ENCODE results near the gene SH3PXD2B.
"Not testable (repeated sequence)": the region's sequence is repeated elsewhere in the genome, so short reads cannot be mapped to it uniquely, and the experiment has no call there.

SH3PXD2B gene

GRCh38 chr5:172356047-172356446 is 98.3 kb downstream of the SH3PXD2B start:
- no peaks in the 10 kb centered on the region for H3K27me3 Mint-ChIP-seq
- no peaks in the 10 kb centered on the region for H3K4me1 Mint-ChIP-seq (ENCODE audit: low read depth)
- H3K36me3 Mint-ChIP-seq (ENCODE audit: low read depth): no peaks in the 10 kb centered on the region
- no peaks in the 10 kb centered on the region for H3K9me3 Mint-ChIP-seq
- H3K27ac Mint-ChIP-seq: no peak overlapping the region
- H3K4me3 Mint-ChIP-seq: no peak overlapping the region

GRCh38 chr5:172353846-172354245 is 100.5 kb downstream of the SH3PXD2B start:
- Mint-ChIP-seq H3K36me3 (ENCODE audit: low read depth) (no peaks in the 10 kb centered on the region), H3K9me3 (no peaks in the 10 kb centered on the region), H3K27me3 (no peaks in the 10 kb centered on the region), H3K4me1 (ENCODE audit: low read depth) (no peaks in the 10 kb centered on the region), H3K27ac (no peak overlapping the region), H3K4me3 (no peak overlapping the region)

- Mint-ChIP-seq H3K9me3 (no peaks in the 10 kb centered on the region), H3K27me3 (no peaks in the 10 kb centered on the region), H3K36me3 (ENCODE audit: low read depth) (no peaks in the 10 kb centered on the region), H3K4me3 (no peak overlapping the region), H3K27ac (no peak overlapping the region), H3K4me1 (ENCODE audit: low read depth) (no peaks in the 10 kb centered on the region)
Observed at GRCh38 chr5:172353271-172353812, 101.0 kb downstream of the SH3PXD2B start.

GRCh38 chr5:172352526-172352925 is 101.8 kb downstream of the SH3PXD2B start:
- H3K4me1 Mint-ChIP-seq (ENCODE audit: low read depth); H3K36me3 Mint-ChIP-seq (ENCODE audit: low read depth); H3K4me3 Mint-ChIP-seq; H3K27me3 Mint-ChIP-seq; H3K27ac Mint-ChIP-seq; H3K9me3 Mint-ChIP-seq: not testable (repeated sequence)

- Mint-ChIP-seq H3K4me1 (ENCODE audit: low read depth) (no peaks in the 10 kb centered on the region), H3K36me3 (ENCODE audit: low read depth) (no peaks in the 10 kb centered on the region), H3K9me3 (no peaks in the 10 kb centered on the region), H3K27ac (no peak overlapping the region), H3K4me3 (no peak overlapping the region), H3K27me3 (no peaks in the 10 kb centered on the region)
Observed at GRCh38 chr5:172351240-172351778, 103.0 kb downstream of the SH3PXD2B start.

- H3K27ac Mint-ChIP-seq: no peak overlapping the region
Observed at GRCh38 chr5:172350212-172351181, 103.8 kb downstream of the SH3PXD2B start.

GRCh38 chr5:172348733-172349132 is 105.6 kb downstream of the SH3PXD2B start:
- H3K4me3 Mint-ChIP-seq; H3K4me1 Mint-ChIP-seq (ENCODE audit: low read depth); H3K36me3 Mint-ChIP-seq (ENCODE audit: low read depth); H3K9me3 Mint-ChIP-seq; H3K27ac Mint-ChIP-seq; H3K27me3 Mint-ChIP-seq: not testable (repeated sequence)

More at GRCh38 chr5:172350212-172351181, 103.8 kb downstream of the SH3PXD2B start:
- Mint-ChIP-seq H3K36me3 (ENCODE audit: low read depth) (no peaks in the 10 kb centered on the region), H3K9me3 (no peaks in the 10 kb centered on the region), H3K27me3 (no peaks in the 10 kb centered on the region), H3K4me3 (no peak overlapping the region), H3K4me1 (ENCODE audit: low read depth) (no peaks in the 10 kb centered on the region)

- H3K36me3 Mint-ChIP-seq (ENCODE audit: low read depth): no peaks in the 10 kb centered on the region
- H3K27ac Mint-ChIP-seq: no peak overlapping the region
- H3K4me1 Mint-ChIP-seq (ENCODE audit: low read depth): no peaks in the 10 kb centered on the region
- H3K27me3 Mint-ChIP-seq: no peaks in the 10 kb centered on the region
- H3K9me3 Mint-ChIP-seq: no peaks in the 10 kb centered on the region
- no peak overlapping the region for H3K4me3 Mint-ChIP-seq
Observed at GRCh38 chr5:172348084-172348483, 106.2 kb downstream of the SH3PXD2B start.

GRCh38 chr5:172347496-172348052 is 106.8 kb downstream of the SH3PXD2B start:
- H3K27me3 Mint-ChIP-seq: no peaks in the 10 kb centered on the region
- no peaks in the 10 kb centered on the region for H3K4me1 Mint-ChIP-seq (ENCODE audit: low read depth)
- no peaks in the 10 kb centered on the region for H3K36me3 Mint-ChIP-seq (ENCODE audit: low read depth)
- H3K27ac Mint-ChIP-seq: no peak overlapping the region
- H3K9me3 Mint-ChIP-seq: no peaks in the 10 kb centered on the region
- H3K4me3 Mint-ChIP-seq: no peak overlapping the region

GRCh38 chr5:172345881-172346280 is 108.4 kb downstream of the SH3PXD2B start:
- no peaks in the 10 kb centered on the region for H3K9me3 Mint-ChIP-seq
- no peak overlapping the region for H3K4me3 Mint-ChIP-seq
- no peaks in the 10 kb centered on the region for H3K36me3 Mint-ChIP-seq (ENCODE audit: low read depth)
- no peaks in the 10 kb centered on the region for H3K4me1 Mint-ChIP-seq (ENCODE audit: low read depth)
- H3K27ac Mint-ChIP-seq: no peak overlapping the region
- no peaks in the 10 kb centered on the region for H3K27me3 Mint-ChIP-seq

GRCh38 chr5:172344855-172345409 is 109.4 kb downstream of the SH3PXD2B start:
- Mint-ChIP-seq H3K27ac (no peak overlapping the region), H3K4me3 (no peak overlapping the region), H3K36me3 (ENCODE audit: low read depth) (no peaks in the 10 kb centered on the region), H3K9me3 (no peaks in the 10 kb centered on the region), H3K4me1 (ENCODE audit: low read depth) (no peaks in the 10 kb centered on the region), H3K27me3 (no peaks in the 10 kb centered on the region)

- Mint-ChIP-seq H3K36me3 (ENCODE audit: low read depth) (no peaks in the 10 kb centered on the region), H3K27ac (no peak overlapping the region), H3K27me3 (no peaks in the 10 kb centered on the region), H3K9me3 (no peaks in the 10 kb centered on the region), H3K4me1 (ENCODE audit: low read depth) (no peaks in the 10 kb centered on the region), H3K4me3 (no peak overlapping the region)
Observed at GRCh38 chr5:172343741-172344140, 110.6 kb downstream of the SH3PXD2B start.

GRCh38 chr5:172342918-172343317 is 111.4 kb downstream of the SH3PXD2B start:
- no peaks in the 10 kb centered on the region for H3K9me3 Mint-ChIP-seq
- no peaks in the 10 kb centered on the region for H3K27me3 Mint-ChIP-seq
- H3K27ac Mint-ChIP-seq: no peak overlapping the region
- H3K4me1 Mint-ChIP-seq (ENCODE audit: low read depth): no peaks in the 10 kb centered on the region
- no peaks in the 10 kb centered on the region for H3K36me3 Mint-ChIP-seq (ENCODE audit: low read depth)
- no peak overlapping the region for H3K4me3 Mint-ChIP-seq

- Mint-ChIP-seq H3K27me3 (peaks cover 7% of the 10 kb centered on the region), H3K4me3 (no peak overlapping the region)
Observed at GRCh38 chr5:172339264-172340180, 114.8 kb downstream of the SH3PXD2B start.

More at GRCh38 chr5:172339264-172340180, 114.8 kb downstream of the SH3PXD2B start:
- no peaks in the 10 kb centered on the region for H3K9me3 Mint-ChIP-seq
- no peak overlapping the region for H3K27ac Mint-ChIP-seq
- H3K36me3 Mint-ChIP-seq (ENCODE audit: low read depth): no peaks in the 10 kb centered on the region
- no peaks in the 10 kb centered on the region for H3K4me1 Mint-ChIP-seq (ENCODE audit: low read depth)
